ENCODE data around the gene NDRG4.

NDRG4 gene

GRCh38 chr16:58543685-58544084 lies 43.7 kb downstream of the NDRG4 start:
- Histone ChIP-seq H3K4me1 (no peaks in the 10 kb centered on the region), H3K36me3 (replicated peaks) (peaks cover 98% of the 10 kb centered on the region), H3K4me3 (no peak overlapping the region), H3K9me3 (no peaks in the 10 kb centered on the region), H3K27me3 (ENCODE audit: low read depth) (no peaks in the 10 kb centered on the region)
- in situ Hi-C loops (cut with MboI; ENCODE audit: low sequenced_read_pairs): no loop called here
- no peak for DNase-seq (ENCODE audit: low spot score in 2 of 2)

- peaks cover 96% of the 10 kb centered on the region for H3K36me3 ChIP-seq (replicated peaks)
- DNase-seq (ENCODE audit: low spot score in 2 of 2): no peak
- no peaks in the 10 kb centered on the region for H3K4me1 ChIP-seq
- H3K27me3 ChIP-seq (ENCODE audit: low read depth): no peaks in the 10 kb centered on the region
- in situ Hi-C loops (cut with MboI; ENCODE audit: low sequenced_read_pairs): no loop called here
- no peak overlapping the region for H3K4me3 ChIP-seq
- H3K9me3 ChIP-seq: no peaks in the 10 kb centered on the region
Observed at GRCh38 chr16:58548378-58548777, 48.4 kb downstream of the NDRG4 start.

GRCh38 chr16:58551496-58551895 lies 51.6 kb downstream of the NDRG4 start:
- Histone ChIP-seq H3K4me3 (no peak overlapping the region), H3K27me3 (ENCODE audit: low read depth) (no peaks in the 10 kb centered on the region), H3K36me3 (replicated peaks) (peaks cover 94% of the 10 kb centered on the region), H3K9me3 (no peaks in the 10 kb centered on the region), H3K4me1 (no peaks in the 10 kb centered on the region)
- DNase-seq (ENCODE audit: low spot score in 2 of 2): no peak
- in situ Hi-C loops (cut with MboI; ENCODE audit: low sequenced_read_pairs): no loop called here

- Histone ChIP-seq H3K4me1 (no peaks in the 10 kb centered on the region), H3K36me3 (replicated peaks) (peaks cover 92% of the 10 kb centered on the region), H3K27me3 (ENCODE audit: low read depth) (no peaks in the 10 kb centered on the region), H3K4me3 (no peak overlapping the region), H3K9me3 (no peaks in the 10 kb centered on the region)
- in situ Hi-C loops (cut with MboI; ENCODE audit: low sequenced_read_pairs): no loop called here
- DNase-seq (ENCODE audit: low spot score in 2 of 2): no peak
Observed at GRCh38 chr16:58556678-58557077, 56.7 kb downstream of the NDRG4 start.

Data from HAP-1 (cell line).